PFSK-1 (cell line): Measurements from ENCODE around the gene KCNJ14.

Experiments
- FOXP2 ChIP-seq: optimal IDR thresholded peaks from 2 replicates; pipeline ENCODE3; 2011; ENCODE audit warnings: borderline replicate concordance, control low read depth, inconsistent platforms; ENCODE audit not compliant: insufficient read depth; ENCODE audit errors: extremely low read length, extremely low read depth
- POLR2AphosphoS5 ChIP-seq: IDR thresholded peaks from 2 replicates; pipeline ENCODE4 v1.6.1; 2012; ENCODE audit warnings: low read depth, mild to moderate bottlenecking, control low read depth, low read length, moderate library complexity
- REST ChIP-seq, 2 experiments: IDR thresholded peaks; 2 replicates each; pipeline versions ENCODE4 v1.6.1 to v1.8.0; 2011 to 2012; ENCODE audit warnings: low read depth in 2 of 2, low read length in 2 of 2, control low read depth in 1 of 2, inconsistent platforms in 1 of 2, mild to moderate bottlenecking in 1 of 2, moderate library complexity in 1 of 2; ENCODE audit not compliant: insufficient read depth in 1 of 2
- SIN3A ChIP-seq: IDR thresholded peaks from 2 replicates; pipeline ENCODE4 v1.6.1; 2012; ENCODE audit warnings: mild to moderate bottlenecking, low read length, moderate library complexity, borderline replicate concordance; ENCODE audit not compliant: insufficient read depth
- TAF1 ChIP-seq: IDR thresholded peaks from 2 replicates; pipeline ENCODE4 v1.6.1; 2012; ENCODE audit warnings: low read length, control low read depth, borderline replicate concordance; ENCODE audit not compliant: insufficient read depth

Gene KCNJ14

GRCh38 chr19:48499316-48500090 is 44.1 kb downstream of the KCNJ14 start:
- TF ChIP-seq REST (IDR thresholded peaks at IDR 0.05; ENCODE audit: insufficient read depth in 1 of 2, low read depth in 2 of 2, low read length in 2 of 2), result no peak
- TF ChIP-seq POLR2AphosphoS5, result no peak
- TF ChIP-seq SIN3A, result no peak
- no peak for TF ChIP-seq FOXP2
- TF ChIP-seq TAF1, result no peak

- no peak for TF ChIP-seq TAF1
- TF ChIP-seq POLR2AphosphoS5, result no peak
- TF ChIP-seq REST (IDR thresholded peaks at IDR 0.05; ENCODE audit: insufficient read depth in 1 of 2, low read depth in 2 of 2, low read length in 2 of 2), result no peak
Measured at GRCh38 chr19:48500830-48501493, 45.6 kb downstream of the KCNJ14 start.

DNA sequence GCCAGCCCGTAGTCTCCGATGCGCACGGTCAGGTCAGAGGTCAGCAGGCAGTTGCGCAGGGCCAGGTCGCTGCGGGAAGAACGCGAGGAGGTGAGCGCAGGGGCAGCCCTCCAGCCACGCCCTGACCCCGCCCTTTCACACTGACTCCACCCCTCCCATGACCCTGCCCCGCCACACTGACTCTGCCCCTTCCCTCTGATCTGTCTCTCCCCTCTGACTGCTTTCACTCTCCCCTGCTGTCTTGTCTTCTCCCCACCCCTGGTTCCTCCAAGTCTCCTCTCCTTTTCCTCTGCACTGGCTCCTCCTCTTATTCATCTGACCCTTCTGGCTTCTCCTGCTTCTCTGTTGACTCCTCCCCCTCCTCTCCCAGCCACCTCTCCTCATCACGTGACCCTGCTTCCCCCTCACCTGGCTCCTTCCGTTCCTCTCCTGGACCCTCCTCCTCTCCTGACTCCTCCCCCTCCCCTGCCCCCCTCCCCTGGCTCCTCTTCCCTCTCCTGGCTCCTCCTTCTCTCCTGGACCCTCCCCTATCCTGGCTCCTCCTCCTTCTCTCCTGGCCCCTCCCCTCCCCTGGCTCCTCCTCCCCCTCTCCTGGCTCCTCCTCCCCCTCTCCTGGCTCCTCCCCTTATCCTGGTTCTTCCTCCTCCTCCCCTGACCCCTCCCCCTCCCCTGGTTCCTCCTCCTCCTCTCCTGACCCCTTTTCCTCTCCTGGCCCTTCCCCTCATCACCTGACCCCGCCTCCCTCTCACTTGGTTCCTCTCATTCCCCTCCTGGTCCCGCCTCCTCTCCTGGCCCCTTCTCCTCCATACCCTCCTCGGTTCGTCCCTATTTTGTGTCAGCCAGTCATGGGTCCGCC is 46.3 kb downstream of the KCNJ14 start:
- TF ChIP-seq TAF1 (no peak), POLR2AphosphoS5 (no peak), FOXP2 (peak; percentile 23), REST (IDR thresholded peaks at IDR 0.05; ENCODE audit: insufficient read depth in 1 of 2, low read depth in 2 of 2, low read length in 2 of 2) (no peak)

GRCh38 chr19:48502350-48503018 is 47.1 kb downstream of the KCNJ14 start:
- TF ChIP-seq FOXP2 (peak; percentile 1), SIN3A (no peak)

DNA sequence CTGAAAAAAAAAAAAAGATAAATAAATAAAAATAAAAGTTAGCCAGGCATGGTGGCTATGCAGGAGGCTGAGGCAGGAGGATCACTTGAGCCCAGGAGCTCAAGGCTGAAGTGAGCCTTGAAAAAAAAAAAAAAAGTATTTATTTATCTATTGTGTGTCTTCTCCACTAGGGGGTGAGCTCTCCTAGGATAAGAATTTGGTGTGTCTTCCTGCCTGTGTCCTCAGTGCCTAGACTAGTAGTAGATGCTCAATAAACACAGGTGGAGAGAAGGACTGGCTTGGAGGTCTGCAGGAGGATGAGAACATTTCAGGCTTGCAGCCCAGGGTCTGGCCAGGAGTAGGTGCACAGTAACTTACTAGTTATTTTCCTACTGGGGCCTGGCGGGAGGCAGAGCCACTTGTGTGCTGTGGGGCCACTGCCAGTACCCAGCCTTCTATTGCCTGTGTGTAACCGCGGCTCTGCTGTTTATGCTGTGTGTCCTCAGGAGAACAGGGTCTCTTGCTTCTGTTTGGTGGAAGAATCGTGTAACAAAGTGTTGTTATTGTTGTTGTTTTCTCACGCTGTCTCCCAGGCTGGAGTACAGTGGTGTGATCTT is 50.9 kb downstream of the KCNJ14 start:
- TF ChIP-seq POLR2AphosphoS5 (no peak), SIN3A (no peak), TAF1 (no peak), FOXP2 (no peak), REST (IDR thresholded peaks at IDR 0.05; ENCODE audit: insufficient read depth in 1 of 2, low read depth in 2 of 2, low read length in 2 of 2) (no peak)
